ENCODE results near the gene OR2L8.

Gene OR2L8, protein sequence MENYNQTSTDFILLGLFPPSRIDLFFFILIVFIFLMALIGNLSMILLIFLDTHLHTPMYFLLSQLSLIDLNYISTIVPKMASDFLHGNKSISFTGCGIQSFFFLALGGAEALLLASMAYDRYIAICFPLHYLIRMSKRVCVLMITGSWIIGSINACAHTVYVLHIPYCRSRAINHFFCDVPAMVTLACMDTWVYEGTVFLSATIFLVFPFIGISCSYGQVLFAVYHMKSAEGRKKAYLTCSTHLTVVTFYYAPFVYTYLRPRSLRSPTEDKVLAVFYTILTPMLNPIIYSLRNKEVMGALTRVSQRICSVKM

DNA sequence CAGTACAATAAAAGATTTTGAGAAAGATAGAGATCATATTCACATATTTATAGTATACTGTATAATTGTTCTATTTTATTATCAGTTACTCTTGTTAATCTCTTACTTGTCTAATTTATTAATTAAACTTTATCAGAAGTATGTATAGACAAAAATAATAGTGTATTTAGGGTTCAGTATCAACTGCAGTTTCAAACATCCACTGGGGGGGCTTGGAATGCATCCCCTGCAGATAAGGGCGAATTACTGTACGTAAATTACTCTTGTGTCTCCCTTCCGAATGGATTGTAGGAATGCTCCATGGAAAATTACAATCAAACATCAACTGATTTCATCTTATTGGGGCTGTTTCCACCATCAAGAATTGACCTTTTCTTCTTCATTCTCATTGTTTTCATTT, at the start of gene OR2L8:
Gene OR2L8 (plus strand): TSS at position 301 of the 400 bp plus-strand sequence. CDS start 0 bp downstream, at position 301.
- DNase-seq (ENCODE audit: low read depth in 3 of 3), result no peak

DNA sequence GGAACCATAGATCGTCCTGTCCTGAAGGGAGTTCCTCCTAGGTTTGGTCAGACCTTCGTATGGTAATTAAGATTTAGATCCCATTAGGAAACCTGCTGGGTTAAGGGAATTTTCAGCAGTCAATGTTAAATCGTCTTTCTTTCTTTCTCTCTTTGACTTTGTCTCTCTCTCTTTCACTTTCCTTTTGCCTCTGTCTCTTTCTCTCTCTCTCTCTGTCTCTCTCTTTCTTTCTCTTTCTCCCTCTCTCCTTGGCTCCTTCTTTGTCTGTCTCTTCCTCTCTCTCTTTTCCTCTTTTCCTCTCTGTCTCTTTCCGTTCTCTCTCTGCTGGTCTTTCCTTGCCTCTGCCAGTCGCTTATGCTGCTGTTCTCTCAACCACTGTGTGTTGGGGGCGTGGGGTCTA, 44.5 kb upstream of the OR2L8 start:
- DNase-seq (ENCODE audit: low read depth in 3 of 3), result no peak

- no peak for DNase-seq (ENCODE audit: low read depth in 3 of 3)
These were observed 43.5 kb upstream of the OR2L8 start for GRCh38 chr1:247905181-247905580.

GRCh38 chr1:247905910-247906503, 42.7 kb upstream of the OR2L8 start:
- no peak for DNase-seq (ENCODE audit: low read depth in 3 of 3)

- DNase-seq (ENCODE audit: low read depth in 3 of 3), result no peak
These were observed 42.1 kb upstream of the OR2L8 start for GRCh38 chr1:247906504-247907047.

DNA sequence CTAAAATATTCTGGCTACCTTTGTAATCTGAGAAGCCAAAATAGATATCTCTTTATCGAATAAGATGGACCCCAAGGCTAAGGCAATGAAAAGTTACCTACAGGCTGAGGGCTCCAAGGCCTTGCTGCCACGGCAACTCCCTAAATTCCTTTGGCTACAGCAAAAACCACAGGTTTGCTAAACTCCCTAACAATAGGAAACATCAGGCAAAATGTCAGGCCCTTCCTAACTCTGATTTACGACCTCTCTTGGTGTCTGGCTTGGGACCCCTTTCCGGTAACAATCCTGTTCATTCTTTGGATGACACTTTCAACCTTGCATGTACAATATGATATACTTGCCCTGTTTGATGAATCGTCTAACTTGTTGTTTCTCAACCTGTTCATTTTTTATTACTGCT, 39.9 kb upstream of the OR2L8 start:
- DNase-seq (ENCODE audit: low read depth in 3 of 3), result no peak

- DNase-seq (ENCODE audit: low read depth in 3 of 3), result no peak
These were observed 34.9 kb upstream of the OR2L8 start for GRCh38 chr1:247913786-247914185.

DNA sequence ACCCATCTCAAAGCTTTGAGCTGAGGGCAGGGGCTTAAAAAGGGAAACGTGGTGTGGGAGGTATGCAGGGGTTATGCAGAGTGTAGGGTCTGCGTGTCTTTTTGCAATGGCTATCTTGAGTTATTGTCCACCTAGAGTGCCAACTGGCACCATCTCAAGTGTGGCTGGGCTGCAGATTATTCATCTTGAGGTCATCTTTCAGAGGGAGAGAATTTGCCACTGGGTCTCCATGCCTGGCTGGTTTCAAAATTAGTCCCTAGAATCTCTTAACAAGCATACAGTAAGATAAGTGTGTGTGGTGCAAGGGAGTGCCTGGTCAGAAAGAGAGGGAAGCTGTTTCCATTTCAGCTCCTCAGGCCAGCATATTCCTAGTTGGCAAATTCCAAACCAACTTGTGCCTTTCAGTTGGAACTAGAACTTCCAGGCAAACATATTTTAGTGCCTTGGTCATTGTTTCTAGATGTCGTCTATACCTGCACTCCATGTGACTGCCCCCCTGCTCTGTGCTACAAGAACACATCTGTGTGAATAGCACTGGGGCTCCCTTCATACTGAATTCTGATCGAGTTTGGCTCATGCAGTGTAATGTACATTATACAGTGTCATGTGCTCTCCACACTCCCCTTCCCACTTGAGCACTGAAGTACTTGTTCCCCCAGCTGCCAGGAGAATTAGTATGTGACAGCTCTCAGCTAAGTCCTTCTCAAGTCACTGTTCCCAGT, 33.6 kb upstream of the OR2L8 start:
- no peak for DNase-seq (ENCODE audit: low read depth in 3 of 3)

DNA sequence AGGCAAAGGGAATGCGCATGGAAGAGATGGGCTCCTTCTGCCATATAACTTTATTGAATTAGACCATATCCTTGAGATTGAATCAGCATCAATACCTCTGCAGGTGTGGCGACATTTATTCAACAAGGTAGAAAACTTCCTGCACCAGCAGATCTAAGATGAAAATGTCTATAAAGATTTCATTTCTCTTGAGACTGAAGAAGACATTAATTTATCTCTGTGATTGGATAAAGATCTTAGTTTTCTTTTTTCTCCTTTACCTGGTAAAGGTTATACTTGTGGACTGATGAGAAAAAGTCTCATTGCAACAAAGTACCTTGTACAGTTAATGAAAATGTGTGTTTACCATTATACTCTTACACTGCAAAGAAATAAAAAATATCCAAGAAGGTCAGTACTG, 28.7 kb upstream of the OR2L8 start, which contains the start of gene OR2T8:
Gene OR2T8 (plus strand): TSS at position 301 of the 400 bp plus-strand sequence. CDS start 766 bp downstream, outside the sequence.
- no peak for DNase-seq (ENCODE audit: low read depth in 3 of 3)

GRCh38 chr1:247923941-247924340, 24.7 kb upstream of the OR2L8 start:
- DNase-seq (ENCODE audit: low read depth in 3 of 3), result no peak

DNA sequence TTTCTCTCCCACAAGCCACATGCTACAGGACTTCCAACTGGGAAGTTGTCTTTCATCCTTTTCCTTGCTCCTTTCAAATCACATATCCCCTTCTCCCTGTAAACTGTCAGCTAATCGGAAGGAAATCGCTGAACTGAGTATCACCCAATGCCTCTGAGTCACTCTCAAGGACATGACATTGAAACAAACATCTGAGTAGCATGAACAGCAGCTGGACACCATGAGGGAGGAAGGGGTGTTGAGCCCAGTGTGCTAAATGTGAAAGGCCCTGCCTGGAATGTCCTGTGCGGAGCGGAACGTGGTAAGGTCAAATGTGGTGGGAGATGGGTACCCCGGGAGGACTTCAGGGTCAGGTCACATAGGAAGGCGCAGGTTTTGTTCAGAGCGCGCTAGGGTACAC, 23.8 kb upstream of the OR2L8 start, which contains the start of gene OR2AJ1:
Gene OR2AJ1 (plus strand): TSS at position 22 of the 400 bp plus-strand sequence. CDS start 8,880 bp downstream, outside the sequence.
- no peak for DNase-seq (ENCODE audit: low read depth in 3 of 3)

DNA sequence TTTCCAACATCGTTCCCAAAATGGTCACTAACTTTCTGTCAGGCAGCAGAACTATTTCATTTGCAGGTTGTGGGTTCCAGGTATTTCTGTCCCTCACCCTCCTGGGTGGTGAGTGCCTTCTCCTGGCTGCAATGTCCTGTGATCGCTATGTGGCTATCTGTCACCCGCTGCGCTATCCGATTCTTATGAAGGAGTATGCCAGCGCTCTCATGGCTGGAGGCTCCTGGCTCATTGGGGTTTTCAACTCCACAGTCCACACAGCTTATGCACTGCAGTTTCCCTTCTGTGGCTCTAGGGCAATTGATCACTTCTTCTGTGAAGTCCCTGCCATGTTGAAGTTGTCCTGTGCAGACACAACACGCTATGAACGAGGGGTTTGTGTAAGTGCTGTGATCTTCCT, 14.7 kb upstream of the OR2L8 start:
- no peak for DNase-seq (ENCODE audit: low read depth in 3 of 3)

- DNase-seq (ENCODE audit: low read depth in 3 of 3), result no peak
These were observed 12.9 kb upstream of the OR2L8 start for GRCh38 chr1:247935781-247936180.

DNA sequence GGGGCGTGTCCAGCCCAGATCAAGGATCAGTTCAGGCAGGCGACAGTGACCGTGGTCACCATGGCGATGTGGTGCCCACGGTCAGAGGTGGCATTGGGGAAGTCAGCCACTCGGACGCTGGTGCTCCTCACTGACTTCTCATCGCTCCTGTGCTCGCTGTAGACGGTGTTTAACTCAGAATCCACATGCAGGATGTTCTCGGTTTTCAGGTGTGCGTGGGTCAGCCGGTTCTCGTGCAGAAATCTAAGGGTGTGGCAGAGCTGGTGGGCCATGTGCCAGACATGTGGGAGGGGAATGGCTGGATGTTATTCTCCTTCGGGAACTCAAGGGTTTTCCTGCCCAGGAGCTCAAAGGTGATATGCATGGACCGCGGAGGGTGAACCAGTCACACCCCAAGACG, 12.2 kb upstream of the OR2L8 start:
- DNase-seq (ENCODE audit: low read depth in 3 of 3), result no peak

DNA sequence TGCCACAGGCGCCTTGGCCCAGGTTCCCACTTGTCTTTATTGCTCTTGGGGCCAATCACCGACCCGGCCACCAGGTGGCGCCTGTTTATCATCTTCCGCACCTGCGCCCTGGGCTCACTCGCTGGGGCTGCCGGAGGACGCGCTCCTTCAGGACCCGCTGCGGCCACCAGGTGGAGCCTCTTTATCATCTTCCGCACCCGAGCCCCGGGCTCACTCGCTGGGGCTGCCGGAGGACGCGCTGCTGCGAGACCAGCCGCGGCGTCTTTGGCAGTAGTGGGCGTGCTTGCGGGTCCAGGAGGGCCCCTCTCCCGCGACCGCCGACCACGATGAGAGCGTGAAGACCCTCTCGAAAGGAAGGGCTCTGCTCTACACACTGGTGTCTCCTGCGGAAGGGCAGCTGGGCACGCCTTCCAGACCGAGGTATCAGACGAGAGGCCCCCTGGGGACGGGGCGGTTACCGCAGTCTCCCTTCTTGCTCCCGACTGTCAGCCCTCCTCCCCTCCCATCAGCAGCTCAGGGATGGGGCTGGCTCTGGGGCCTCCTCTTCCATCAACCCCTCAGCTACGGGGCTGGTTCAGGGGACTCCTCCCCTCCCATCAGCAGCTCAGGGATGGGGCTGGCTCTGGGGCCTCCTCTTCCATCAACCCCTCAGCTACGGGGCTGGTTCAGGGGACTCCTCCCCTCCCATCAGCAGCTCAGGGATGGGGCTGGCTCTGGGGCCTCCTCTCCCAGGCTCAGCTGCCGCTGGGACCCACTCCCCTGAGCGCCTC, 11.5 kb upstream of the OR2L8 start:
- DNase-seq (ENCODE audit: low read depth in 3 of 3), result peak; percentile 40 to 92 (median 87)

- DNase-seq (ENCODE audit: low read depth in 3 of 3), result no peak
These were observed 6.0 kb upstream of the OR2L8 start for GRCh38 chr1:247942624-247943023.

DNA sequence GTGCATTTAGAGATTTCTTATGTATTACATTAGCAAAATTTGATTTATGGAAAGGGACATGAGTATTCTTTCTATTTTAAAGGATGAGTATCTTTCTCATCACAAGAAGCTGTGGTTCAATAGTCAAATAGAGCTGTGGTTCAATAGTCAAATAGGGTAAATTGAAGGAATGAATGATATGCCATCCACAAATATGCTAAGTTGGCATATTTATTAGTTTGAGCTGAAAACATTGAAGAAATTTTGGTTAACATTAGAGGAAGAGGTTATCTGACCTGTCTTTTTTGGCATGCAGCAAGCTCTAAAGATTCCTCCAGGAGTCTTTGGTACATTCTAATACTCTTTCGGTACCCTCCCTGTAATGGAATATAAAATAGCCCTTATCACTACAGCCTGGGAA, 4.8 kb downstream of the OR2L8 start:
- DNase-seq (ENCODE audit: low read depth in 3 of 3), result no peak

DNA sequence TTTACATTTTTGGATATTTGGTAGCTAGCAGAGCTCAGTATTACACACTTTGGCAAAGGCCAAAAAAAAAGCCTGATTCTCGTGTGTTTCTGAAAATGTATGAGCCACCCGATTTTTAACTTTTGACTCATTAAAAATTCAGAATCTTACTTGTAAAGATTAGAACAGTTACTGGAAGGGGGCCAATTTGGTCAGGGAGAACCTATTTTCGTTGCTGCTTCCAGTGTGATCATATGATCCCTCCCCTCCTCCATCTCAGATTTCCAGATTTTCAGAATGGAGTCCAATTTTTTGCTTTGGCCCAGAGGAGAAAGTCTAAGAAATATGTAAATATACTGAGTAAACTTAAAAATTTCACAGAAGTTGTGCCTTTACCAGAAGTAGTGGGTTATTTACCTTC, 13.1 kb downstream of the OR2L8 start:
- DNase-seq (ENCODE audit: low read depth in 3 of 3), result no peak

DNA sequence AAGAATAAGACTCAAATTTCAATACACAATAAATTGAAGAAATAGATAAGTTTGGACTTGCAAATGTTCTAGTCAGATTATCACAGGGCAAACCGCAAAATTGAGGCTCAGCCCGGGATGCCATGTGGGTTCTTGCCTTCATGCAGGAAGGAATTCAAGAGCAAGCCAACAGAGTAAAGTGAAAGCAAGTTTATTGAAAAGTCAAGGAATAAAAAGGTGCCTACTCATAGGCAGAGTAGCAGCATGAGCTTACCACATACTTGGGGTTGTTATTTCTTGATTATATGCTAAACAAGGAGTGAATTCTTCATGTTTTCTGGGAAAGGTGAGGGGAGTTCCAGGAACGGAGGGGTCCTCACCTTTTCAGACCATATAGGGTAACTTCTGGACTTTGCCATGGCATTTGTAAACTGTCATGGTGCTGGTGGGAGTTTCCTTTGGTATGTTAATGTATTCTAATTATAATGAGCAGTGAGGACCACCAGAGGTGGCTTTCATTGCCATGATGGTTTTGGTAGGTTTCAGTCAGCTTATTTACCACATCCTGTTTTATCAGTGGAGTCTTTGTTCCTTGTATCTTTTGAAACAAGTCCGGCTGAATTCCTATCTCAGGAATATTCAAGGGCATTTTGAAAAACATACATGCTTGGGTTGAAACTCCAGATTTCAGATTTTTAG, 14.4 kb downstream of the OR2L8 start:
- no peak for DNase-seq (ENCODE audit: low read depth in 3 of 3)

GRCh38 chr1:247964933-247965332, 16.3 kb downstream of the OR2L8 start, which contains the start of gene OR2AK2:
Gene OR2AK2, plus strand, starts transcription at chr1:247965233. Its CDS starts 144 bp downstream, at chr1:247965377.
- DNase-seq (ENCODE audit: low read depth in 3 of 3), result no peak

Measured in stimulated activated CD4-positive, alpha-beta T cell treated with anti-CD3 and anti-CD28 coated beads, TNF-alpha, amount 100 ng/mL, for 48 hours (primary cell).